Nephron (organoid): Measurements from ENCODE around the gene EME2.

Experiments used
- H3K27ac Mint-ChIP-seq, 3 experiments: 2 replicates each; pipeline ENCODE4 v1.8.0; 2020; ENCODE audit warnings: mixed read lengths in 3 of 3, mild to moderate bottlenecking in 2 of 3, moderate library complexity in 1 of 3
- H3K27me3 Mint-ChIP-seq: 2 replicates; pipeline ENCODE4 v1.8.0; 2021; ENCODE audit warnings: low read depth, mild to moderate bottlenecking, moderate library complexity, mixed read lengths
- H3K36me3 Mint-ChIP-seq: 2 replicates; pipeline ENCODE4 v1.8.0; 2020; ENCODE audit warnings: low read depth, mixed read lengths
- H3K4me1 Mint-ChIP-seq: 2 replicates; pipeline ENCODE4 v1.8.0; 2020; ENCODE audit warnings: mixed read lengths
- H3K4me3 Mint-ChIP-seq, 3 experiments: 2 replicates each; pipeline ENCODE4 v1.8.0; 2020; ENCODE audit warnings: mild to moderate bottlenecking in 3 of 3, mixed read lengths in 3 of 3, moderate library complexity in 2 of 3
- H3K9me3 Mint-ChIP-seq: 2 replicates; pipeline ENCODE4 v1.8.0; 2020; ENCODE audit warnings: mixed read lengths
- CTCF ChIP-seq, 3 experiments: fragments of 200-600 bp; sonication (generic); IDR thresholded peaks; one replicate each; pipeline ENCODE4 v1.5.0; 2021; ENCODE audit warnings: antibody characterized with exemption in 3 of 3; ENCODE audit not compliant: unreplicated experiment in 3 of 3

The EME2 gene

GRCh38 chr16:1821861-1822611 lies 49.4 kb downstream of the EME2 start:
- H3K27ac Mint-ChIP-seq: no peak overlapping the region
- peaks cover 6% of the 10 kb centered on the region for H3K4me1 Mint-ChIP-seq
- H3K36me3 Mint-ChIP-seq: no peaks in the 10 kb centered on the region
- no peak for TF ChIP-seq CTCF (IDR thresholded peaks at IDR 0.05; ENCODE audit: unreplicated experiment in 3 of 3)
- H3K9me3 Mint-ChIP-seq: no peaks in the 10 kb centered on the region
- H3K27me3 Mint-ChIP-seq: no peaks in the 10 kb centered on the region
- no peak overlapping the region for H3K4me3 Mint-ChIP-seq

DNA sequence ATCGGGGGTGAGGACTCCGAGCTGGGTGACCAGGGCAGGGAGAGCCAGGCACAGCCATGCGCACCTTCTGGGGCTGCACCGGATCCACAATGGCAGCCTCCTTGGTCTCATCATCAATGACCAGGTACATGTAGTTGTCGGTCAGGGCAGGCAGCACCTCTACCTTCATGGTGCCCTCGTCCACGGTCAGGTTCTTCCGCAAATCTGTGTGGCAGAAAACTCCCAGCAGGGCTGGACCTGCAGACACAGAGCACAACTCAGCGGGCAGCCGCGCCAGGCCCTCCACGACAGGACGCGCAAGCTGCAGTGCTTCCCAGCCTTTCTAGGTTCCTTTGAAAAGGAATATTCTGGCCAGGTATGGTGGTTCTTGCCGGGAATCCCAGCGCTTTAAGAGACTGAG lies 50.2 kb downstream of the EME2 start:
- Mint-ChIP-seq H3K36me3 (no peaks in the 10 kb centered on the region), H3K27ac (no peak overlapping the region), H3K4me1 (peaks cover 14% of the 10 kb centered on the region), H3K4me3 (no peak overlapping the region), H3K9me3 (no peaks in the 10 kb centered on the region), H3K27me3 (peaks cover 3% of the 10 kb centered on the region)
- TF ChIP-seq CTCF (IDR thresholded peaks at IDR 0.05; ENCODE audit: unreplicated experiment in 3 of 3): no peak

DNA sequence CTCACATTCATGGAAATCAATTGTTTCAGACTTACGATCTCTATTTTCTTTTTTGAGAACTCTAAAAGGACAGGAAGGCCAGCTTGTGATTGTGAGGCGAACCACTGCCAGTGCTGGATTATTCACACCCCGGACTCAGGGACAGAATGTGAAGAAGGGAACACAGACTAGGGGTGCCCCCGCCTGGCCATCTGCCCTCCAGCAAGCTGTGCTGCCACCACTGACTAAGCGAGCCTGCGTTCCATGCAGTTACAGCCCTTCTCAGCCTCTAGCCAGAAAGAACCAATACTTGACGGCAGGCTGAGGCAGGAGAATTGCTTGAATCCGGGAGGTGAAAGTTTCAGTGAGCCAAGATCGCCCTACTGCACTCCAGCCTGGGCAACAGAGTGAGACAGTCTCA lies 51.2 kb downstream of the EME2 start:
- Mint-ChIP-seq H3K27ac (peak overlapping the region in 2 of 3 experiments; percentile 63 to 66), H3K9me3 (no peaks in the 10 kb centered on the region), H3K36me3 (no peaks in the 10 kb centered on the region), H3K27me3 (peaks cover 3% of the 10 kb centered on the region), H3K4me3 (peak overlapping the region; percentile 73 to 84 (median 82)), H3K4me1 (peaks cover 17% of the 10 kb centered on the region)
- TF ChIP-seq CTCF (IDR thresholded peaks at IDR 0.05; ENCODE audit: unreplicated experiment in 3 of 3): peak in 1 of 3 experiments; percentile 31

DNA sequence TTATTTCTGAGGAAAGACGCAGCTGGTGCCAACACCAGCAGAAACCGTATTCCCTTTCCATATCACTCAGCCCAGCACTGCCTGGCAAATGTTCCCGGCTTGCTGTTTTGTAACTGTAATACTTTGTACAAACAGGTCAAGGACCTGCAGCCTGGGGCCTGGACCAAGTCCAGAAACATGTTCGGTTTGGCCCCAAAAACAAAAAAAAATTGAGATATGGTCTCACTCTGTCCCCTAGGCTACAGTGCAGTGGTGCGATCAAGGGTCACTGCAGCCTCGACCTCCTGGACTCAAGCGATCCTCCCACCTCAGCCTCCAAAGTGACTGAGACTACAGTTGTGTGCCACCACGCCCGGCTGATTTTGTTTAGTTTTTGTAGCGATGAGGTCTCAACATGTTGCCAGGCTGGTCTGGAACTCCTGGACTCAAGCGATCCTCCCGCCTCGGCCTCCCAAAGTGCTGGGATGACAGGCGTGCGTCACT lies 52.8 kb downstream of the EME2 start:
- peaks cover 5% of the 10 kb centered on the region for H3K36me3 Mint-ChIP-seq
- no peak for TF ChIP-seq CTCF (IDR thresholded peaks at IDR 0.05; ENCODE audit: unreplicated experiment in 3 of 3)

More for the DNA sequence above, 52.8 kb downstream of the EME2 start:
- H3K4me1 Mint-ChIP-seq: peaks cover 24% of the 10 kb centered on the region
- peaks cover 3% of the 10 kb centered on the region for H3K27me3 Mint-ChIP-seq
- H3K4me3 Mint-ChIP-seq: peak overlapping the region; percentile 72 to 84 (median 82)
- no peak overlapping the region for H3K27ac Mint-ChIP-seq
- H3K9me3 Mint-ChIP-seq: no peaks in the 10 kb centered on the region
